GM19193 (cell line): ENCODE data around the gene OPHN1.

Source experiments
- POLR2A ChIP-seq: IDR thresholded peaks from 4 replicates; pipeline ENCODE4 v1.6.1; 2011; ENCODE audit not compliant: insufficient read depth, insufficient read length; ENCODE audit errors: extremely low read depth

OPHN1 gene

GRCh38 chrX:68438575-68438974 is 5.3 kb upstream of the OPHN1 start:
- TF ChIP-seq POLR2A = no peak

GRCh38 chrX:68433981-68434299 is 645 bp upstream of the OPHN1 start:
- no peak for TF ChIP-seq POLR2A

- TF ChIP-seq POLR2A = no peak
Observed at GRCh38 chrX:68432648-68433047, 647 bp downstream of the OPHN1 start.

GRCh38 chrX:68431836-68432235 is 1.5 kb downstream of the OPHN1 start:
- no peak for TF ChIP-seq POLR2A

- no peak for TF ChIP-seq POLR2A
Observed at GRCh38 chrX:68429216-68429615, 4.1 kb downstream of the OPHN1 start.

GRCh38 chrX:68428431-68428830 is 4.9 kb downstream of the OPHN1 start:
- TF ChIP-seq POLR2A = no peak

- TF ChIP-seq POLR2A = no peak
Observed at GRCh38 chrX:68424719-68425118, 8.6 kb downstream of the OPHN1 start.

GRCh38 chrX:68422478-68422877 is 10.8 kb downstream of the OPHN1 start:
- TF ChIP-seq POLR2A = no peak

- no peak for TF ChIP-seq POLR2A
Observed at GRCh38 chrX:68421636-68422035, 11.7 kb downstream of the OPHN1 start.

GRCh38 chrX:68420559-68420958 is 12.7 kb downstream of the OPHN1 start:
- TF ChIP-seq POLR2A = no peak

GRCh38 chrX:68419975-68420374 is 13.3 kb downstream of the OPHN1 start:
- TF ChIP-seq POLR2A = no peak

GRCh38 chrX:68417651-68418050 is 15.6 kb downstream of the OPHN1 start:
- no peak for TF ChIP-seq POLR2A

- TF ChIP-seq POLR2A = no peak
Observed at GRCh38 chrX:68416592-68416991, 16.7 kb downstream of the OPHN1 start.

GRCh38 chrX:68415316-68415715 is 18.0 kb downstream of the OPHN1 start:
- no peak for TF ChIP-seq POLR2A

- no peak for TF ChIP-seq POLR2A
Observed at GRCh38 chrX:68413254-68413653, 20.0 kb downstream of the OPHN1 start.

GRCh38 chrX:68411729-68412128 is 21.6 kb downstream of the OPHN1 start:
- no peak for TF ChIP-seq POLR2A

- no peak for TF ChIP-seq POLR2A
Observed at GRCh38 chrX:68409194-68409593, 24.1 kb downstream of the OPHN1 start.

- TF ChIP-seq POLR2A = no peak
Observed at GRCh38 chrX:68403522-68403921, 29.8 kb downstream of the OPHN1 start.
